ENCODE measurements around the gene GDF10. TPM values are rescaled to one million over a fixed set of nuclear protein-coding genes. Genes with fewer than 3 reads are reported as not detected.

The GDF10 gene
- not detected in 2 replicates for total RNA-seq
- not detected in 2 replicates for polyA plus RNA-seq
- not detected in 2 replicates for polyA plus RNA-seq (2011; cell fraction: cytosol; rRNA removed)
- polyA plus RNA-seq (2011; cell fraction: nucleus; rRNA removed) = not detected in 2 replicates
- not detected in 2 replicates for polyA plus RNA-seq (2012)
- polyA minus RNA-seq = not detected in 2 replicates
- polyA minus RNA-seq (2011; cell fraction: cytosol; rRNA and poly(A)+ RNA removed) = not detected
- polyA minus RNA-seq (2011; cell fraction: nucleus; rRNA and poly(A)+ RNA removed) = not detected in 2 replicates
- not detected for Bru-seq, nascent RNA
- BruChase-seq, experiment 1, labeled RNA remaining after a 6-hour chase = not detected
- BruChase-seq, experiment 2, labeled RNA remaining after a 2-hour chase = not detected
- long read RNA-seq = 0 reads

GRCh38 chr10:47299611-47300428 is at the start of gene GDF10:
GDF10 (plus strand) TSS chr10:47300197; CDS start chr10:47300652, 455 bp downstream.
- no peaks in the 10 kb centered on the region for H4K20me1 ChIP-seq (replicated peaks; ENCODE audit: control insufficient read depth, extremely low read depth, insufficient read depth, low read length)
- H3K9me3 ChIP-seq (replicated peaks; ENCODE audit: control insufficient read depth, insufficient read depth, low read length) = no peaks in the 10 kb centered on the region
- no peak within 1 kb of the TSS for H3K27ac ChIP-seq (ENCODE audit: insufficient read depth, low read depth, low read length)
- no peaks in the 10 kb centered on the region for H3K36me3 ChIP-seq (ENCODE audit: control insufficient read depth in 2 of 2, extremely low read depth in 1 of 2, insufficient read depth in 2 of 2, low read length in 2 of 2)
- H3K9me1 ChIP-seq (replicated peaks; ENCODE audit: control insufficient read depth, extremely low read depth, insufficient read depth, low read length) = no peaks in the 10 kb centered on the region
- no peak for DNase-seq (ENCODE audit: low read depth, low spot score)
- H3K9ac ChIP-seq (replicated peaks; ENCODE audit: extremely low read depth, insufficient read depth, low read length) = no peak within 1 kb of the TSS
- no peak within 1 kb of the TSS for H2AFZ ChIP-seq (ENCODE audit: low read depth, low read length)
- peaks cover 25 to 33% of the 10 kb centered on the region in 2 experiments for H3K27me3 ChIP-seq (ENCODE audit: control insufficient read depth in 2 of 2, insufficient read depth in 2 of 2, low read length in 2 of 2)
- H3K79me2 ChIP-seq (ENCODE audit: control insufficient read depth, insufficient read depth, low read length) = no peaks in the 10 kb centered on the region
- FAIRE-seq = no peak
- ChIA-PET POLR2A (no interaction called here), CTCF (interaction anchor here (1.2 kb wide), 1 partner anchor 12 kb away, joined by 5 read pairs; no protein-coding TSS in a partner anchor)
- intact Hi-C loops (cut with micrococcal nuclease) (no loop called here), dilution Hi-C loops (cut with MboI; ENCODE audit: extremely low pct_ligation_motif_present, low sequenced_read_pairs) (no loop called here)
- no peak within 1 kb of the TSS for H3K4me3 ChIP-seq (replicated peaks in 1 of 3; ENCODE audit: insufficient read depth in 1 of 3, low read depth in 1 of 3, low read length in 3 of 3)
- TF ChIP-seq POLR2AphosphoS5 (IDR thresholded peaks at IDR 0.05; ENCODE audit: insufficient read depth, low read depth, low read length) = no peak
- peak; percentile 45 for TF ChIP-seq EZH2 (IDR thresholded peaks at IDR 0.05; ENCODE audit: borderline replicate concordance, low read depth, low read length, severe bottlenecking)
- no TSS peak for BruUV-seq (replicated peaks)
- H3K4me1 ChIP-seq (ENCODE audit: control insufficient read depth, extremely low read depth, insufficient read depth, low read length) = no peaks in the 10 kb centered on the region
- H3K4me2 ChIP-seq (ENCODE audit: insufficient read depth, low read length) = no peak within 1 kb of the TSS

GRCh38 chr10:47252093-47252780 is 47.8 kb upstream of the GDF10 start:
- ChIA-PET POLR2A (no interaction called here), CTCF (no interaction called here)
- no peak for DNase-seq (ENCODE audit: low read depth, low spot score)
- Histone ChIP-seq H3K4me2 (ENCODE audit: insufficient read depth, low read length) (no peak overlapping the region), H4K20me1 (replicated peaks; ENCODE audit: control insufficient read depth, extremely low read depth, insufficient read depth, low read length) (no peaks in the 10 kb centered on the region), H3K4me3 (replicated peaks in 1 of 3; ENCODE audit: insufficient read depth in 1 of 3, low read depth in 1 of 3, low read length in 3 of 3) (no peak overlapping the region), H2AFZ (ENCODE audit: low read depth, low read length) (no peak overlapping the region), H3K4me1 (ENCODE audit: control insufficient read depth, extremely low read depth, insufficient read depth, low read length) (no peaks in the 10 kb centered on the region), H3K36me3 (ENCODE audit: control insufficient read depth in 2 of 2, extremely low read depth in 1 of 2, insufficient read depth in 2 of 2, low read length in 2 of 2) (no peaks in the 10 kb centered on the region), H3K9me3 (replicated peaks; ENCODE audit: control insufficient read depth, insufficient read depth, low read length) (no peaks in the 10 kb centered on the region), H3K27me3 (ENCODE audit: control insufficient read depth in 2 of 2, insufficient read depth in 2 of 2, low read length in 2 of 2) (no peaks in the 10 kb centered on the region), H3K9me1 (replicated peaks; ENCODE audit: control insufficient read depth, extremely low read depth, insufficient read depth, low read length) (no peaks in the 10 kb centered on the region), H3K9ac (replicated peaks; ENCODE audit: extremely low read depth, insufficient read depth, low read length) (no peak overlapping the region), H3K27ac (ENCODE audit: insufficient read depth, low read depth, low read length) (no peak overlapping the region), H3K79me2 (ENCODE audit: control insufficient read depth, insufficient read depth, low read length) (no peaks in the 10 kb centered on the region)
- no peak for TF ChIP-seq POLR2AphosphoS5 (IDR thresholded peaks at IDR 0.05; ENCODE audit: insufficient read depth, low read depth, low read length)
- intact Hi-C loops (cut with micrococcal nuclease) = no loop called here
- no TSS peak for BruUV-seq (replicated peaks)
- no peak for FAIRE-seq
- dilution Hi-C loops (cut with MboI; ENCODE audit: extremely low pct_ligation_motif_present, low sequenced_read_pairs) = no loop called here
